Activated CD4-positive, alpha-beta T cell treated with anti-CD3 and anti-CD28 coated beads, Interleukin-2, Interleukin-4, amounts not matched to agents 100 ng/mL and 50 ng/mL, durations not matched to agents 16 hours and 8 hours (primary cell): Measurements from ENCODE around the gene PKDREJ.

ENCODE experiments used
- DNase-seq: peaks from one replicate; pipeline ENCODE4 v3.0.0-alpha.2; 2020; ENCODE audit warnings: low spot score

The PKDREJ gene

DNA sequence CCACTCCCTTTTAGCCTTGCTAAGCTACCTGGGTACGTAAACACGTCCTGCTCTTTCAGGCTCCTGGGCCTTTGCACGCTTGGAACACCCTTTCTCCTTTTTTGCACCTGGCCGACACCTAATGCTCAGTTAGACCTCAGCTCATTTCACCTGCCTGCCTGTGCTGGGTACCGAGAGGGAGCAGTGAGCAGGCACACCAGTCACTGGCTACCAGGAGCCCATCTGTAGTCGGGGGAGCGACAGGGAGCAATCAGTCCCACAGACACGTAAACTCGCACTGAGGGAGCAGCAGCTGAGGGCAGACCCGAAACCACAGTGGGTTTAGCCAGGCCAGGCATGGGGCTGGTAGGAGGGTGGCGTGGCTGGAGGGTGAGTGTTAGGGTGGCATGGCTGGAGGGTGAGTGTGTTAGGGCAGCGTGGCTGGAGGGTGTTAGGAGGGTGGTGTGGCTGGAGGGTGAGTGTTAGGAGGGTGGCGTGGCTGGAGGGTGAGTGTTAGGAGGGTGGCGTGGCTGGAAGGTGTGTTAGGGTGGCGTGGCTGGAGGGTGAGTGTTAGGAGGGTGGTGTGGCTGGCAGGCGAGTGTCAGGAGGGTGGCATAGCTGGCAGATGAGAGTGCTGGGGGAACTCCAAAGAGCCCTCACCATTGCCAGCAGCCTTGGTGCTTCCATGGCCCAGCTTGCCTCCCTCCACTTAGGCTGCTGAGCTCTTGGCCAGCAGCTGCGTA lies 27.1 kb upstream of the PKDREJ start:
- DNase-seq, result no peak

DNA sequence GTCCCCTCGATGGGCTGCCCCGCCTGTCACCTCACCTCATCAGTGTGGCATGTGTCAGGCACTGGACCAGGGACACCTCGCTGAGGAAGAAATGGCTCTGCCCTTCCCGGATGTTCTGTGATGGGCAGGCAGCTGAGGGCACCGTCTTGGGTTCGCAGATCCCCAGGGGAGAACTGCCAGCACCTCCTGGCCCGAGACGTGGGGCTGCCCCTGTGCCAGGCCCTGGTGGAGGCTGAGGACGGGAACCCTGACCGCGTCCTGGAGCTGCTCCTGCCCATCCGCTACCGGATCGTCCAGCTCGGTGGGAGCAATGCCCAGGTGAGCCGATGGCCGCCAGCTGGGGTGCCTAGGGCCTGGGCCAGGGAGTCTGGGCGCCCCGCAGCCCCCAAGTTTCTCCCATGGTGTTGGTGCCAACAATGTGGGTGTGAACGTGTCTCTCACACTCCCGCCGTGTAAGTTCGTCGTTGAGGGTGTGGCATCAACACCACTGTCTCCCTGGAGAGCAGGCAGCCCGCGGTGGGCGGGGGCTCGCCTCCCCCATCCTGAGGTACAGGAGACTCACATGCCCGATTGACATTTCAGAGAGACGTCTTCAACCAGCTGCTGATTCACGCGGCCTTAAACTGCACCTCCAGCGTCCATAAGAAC lies 26.2 kb upstream of the PKDREJ start:
- no peak for DNase-seq

DNA sequence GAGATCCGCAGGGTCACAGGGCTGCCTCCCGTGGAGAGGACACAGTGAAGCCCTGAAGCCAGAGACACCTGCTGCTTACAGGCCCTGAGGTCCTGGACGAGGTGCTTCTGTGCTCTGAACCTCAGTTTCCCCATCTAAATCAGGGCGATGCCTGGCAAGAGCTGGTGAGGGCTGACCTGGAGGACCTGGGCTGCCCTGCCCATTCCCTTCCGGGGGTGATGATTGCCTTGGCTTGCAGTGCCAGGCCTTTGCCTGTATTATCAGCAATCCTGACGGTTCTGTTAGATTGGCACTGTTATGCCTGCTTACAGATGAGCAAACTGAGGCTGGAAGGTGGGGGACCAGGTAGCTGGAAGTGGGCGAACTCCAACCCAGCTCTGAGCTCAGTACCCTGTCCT lies 25.7 kb upstream of the PKDREJ start:
- DNase-seq, result no peak

DNA sequence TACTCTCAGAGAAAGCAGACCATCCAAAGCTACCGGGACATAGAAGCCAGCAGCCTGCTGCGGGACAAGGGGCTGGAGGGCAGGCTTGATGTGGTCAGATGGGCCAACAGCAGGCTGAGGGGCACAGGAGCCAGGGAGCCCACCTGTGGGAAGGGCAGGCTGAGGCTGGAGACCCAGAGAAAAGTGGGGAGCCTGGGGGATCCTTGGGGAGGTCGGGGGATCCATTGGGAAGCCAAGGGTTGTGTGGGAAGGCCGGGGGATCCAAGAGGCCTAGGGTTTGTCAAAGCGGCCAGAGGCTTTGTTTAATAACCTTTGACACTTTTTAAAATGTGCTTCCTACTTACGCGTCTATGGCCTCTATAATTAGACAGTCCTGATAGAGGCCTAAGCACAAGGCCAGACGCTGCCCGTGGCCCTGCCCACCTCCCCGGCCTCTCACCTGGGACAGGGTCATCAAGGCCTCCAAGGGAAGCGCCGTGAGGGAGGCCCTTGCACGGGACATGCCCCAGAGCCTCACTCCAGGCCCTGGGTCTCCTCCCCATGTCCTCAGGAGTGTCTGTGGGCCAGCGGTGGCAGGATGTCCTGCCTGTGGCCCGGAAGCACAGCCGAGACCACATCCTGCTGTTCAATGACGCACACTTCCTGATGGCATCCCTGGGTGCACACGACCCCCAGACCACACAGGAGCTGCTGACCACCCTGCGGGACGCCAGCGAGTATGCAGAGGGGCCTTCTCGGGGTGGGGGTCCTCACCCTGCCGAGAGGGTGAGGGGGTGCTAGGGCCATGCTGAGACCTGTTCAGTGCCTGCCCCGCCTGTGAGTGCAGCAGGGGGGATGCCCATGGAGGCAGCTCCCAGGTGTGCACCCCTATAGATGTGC lies 25.0 kb upstream of the PKDREJ start:
- peak; percentile 58 for DNase-seq

DNA sequence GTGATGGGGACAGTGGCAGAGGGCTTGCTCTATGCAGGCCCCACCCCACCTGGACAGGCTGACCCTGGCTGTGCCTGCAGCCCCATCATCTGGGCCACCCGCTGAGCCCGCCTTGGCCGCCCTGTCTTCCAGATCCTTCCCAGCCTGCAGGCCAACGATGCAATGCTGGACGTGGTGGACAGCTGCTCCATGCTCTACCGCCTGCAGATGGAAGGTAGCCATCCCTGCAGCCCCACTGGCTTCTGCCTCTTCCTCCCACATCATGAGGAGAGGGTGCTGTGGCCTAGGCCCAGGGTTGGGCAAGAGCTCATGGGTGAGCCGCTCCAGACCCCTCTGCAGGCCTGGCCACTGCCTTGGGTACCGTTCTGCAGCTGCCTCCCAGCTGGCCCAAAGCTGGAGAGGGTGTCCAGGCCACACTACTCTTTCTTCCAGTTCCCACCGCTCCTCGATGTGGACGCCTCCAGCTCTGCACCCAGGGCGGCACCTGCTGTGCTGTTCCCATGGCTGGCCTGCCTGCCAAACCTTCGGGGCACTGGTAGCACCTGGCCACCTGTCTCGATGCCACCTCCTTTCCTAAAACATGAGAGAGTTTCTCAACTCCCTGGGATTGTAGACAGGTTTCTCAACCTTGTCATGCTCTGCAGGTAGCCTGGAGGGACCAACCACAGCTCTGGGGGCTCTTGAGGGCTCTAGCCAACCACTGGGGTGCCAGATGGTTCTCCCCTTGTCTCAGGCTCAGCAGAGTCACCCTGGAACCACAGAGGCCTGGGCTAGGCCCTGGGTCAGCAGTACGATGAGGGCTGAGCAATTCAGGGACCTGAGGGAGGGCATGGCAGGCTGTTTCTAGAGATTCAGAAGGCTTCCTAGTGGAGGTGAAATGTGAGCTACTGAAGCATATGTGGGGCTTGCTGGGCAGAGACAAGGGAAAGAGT lies 24.1 kb upstream of the PKDREJ start:
- DNase-seq, result no peak

DNA sequence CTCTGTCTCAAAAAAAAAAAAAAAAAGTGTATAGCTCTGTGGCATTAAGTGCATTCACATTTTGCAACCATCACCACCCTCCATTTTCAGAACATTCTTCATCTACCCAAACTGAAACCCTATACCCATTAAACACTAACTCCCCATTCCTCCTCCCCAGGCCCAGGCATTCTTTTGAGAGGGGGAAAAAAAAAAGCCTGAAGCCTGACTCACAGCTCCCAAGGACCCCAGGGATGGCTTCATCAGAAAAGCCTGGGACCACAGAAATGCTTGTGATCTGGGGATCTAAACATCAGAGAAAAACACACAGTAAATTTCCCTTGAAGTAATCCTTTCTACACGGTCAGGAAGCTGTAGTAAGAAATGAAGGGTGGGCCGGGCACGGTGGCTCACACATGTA lies 22.9 kb upstream of the PKDREJ start:
- DNase-seq, result no peak

DNA sequence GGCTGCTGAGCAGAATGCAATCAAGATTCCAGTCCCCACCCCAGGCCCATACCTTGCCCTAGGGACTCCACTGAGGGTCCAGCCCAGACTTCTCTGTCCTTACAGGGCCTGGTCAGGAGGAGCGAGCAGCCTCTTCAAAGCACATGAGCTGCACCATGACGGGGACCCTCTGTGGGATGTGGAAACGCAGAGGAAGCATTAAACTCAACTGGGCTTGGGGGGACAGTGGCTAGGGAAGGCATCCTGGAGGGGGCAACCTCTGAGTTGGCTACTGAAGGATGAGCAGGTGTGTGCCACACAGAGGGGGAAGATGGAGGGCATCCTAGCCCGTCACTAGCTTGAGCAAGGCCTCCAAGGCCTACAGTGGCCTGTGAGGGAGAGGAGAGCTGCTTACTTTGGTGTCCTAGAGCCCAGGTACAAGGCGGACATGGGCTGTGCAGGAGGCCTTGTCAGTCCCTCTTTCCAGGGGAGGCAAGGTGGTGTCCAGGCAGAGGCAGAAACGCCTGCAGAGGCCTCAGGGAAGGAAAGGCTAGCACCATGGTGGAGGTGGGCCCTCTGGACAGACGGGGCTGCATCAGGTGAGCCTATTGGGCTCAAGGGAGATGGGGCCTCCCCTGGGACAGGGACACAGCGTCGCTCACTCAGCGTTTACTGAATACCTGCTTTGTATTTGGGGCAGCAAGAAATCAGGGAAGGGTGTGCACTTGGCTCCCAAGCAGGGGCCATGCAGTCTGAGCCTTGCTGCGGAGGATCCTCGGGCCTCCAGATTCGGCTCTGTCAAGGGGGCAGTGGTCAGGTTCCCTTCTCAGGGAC lies 18.9 kb upstream of the PKDREJ start:
- no peak for DNase-seq

DNA sequence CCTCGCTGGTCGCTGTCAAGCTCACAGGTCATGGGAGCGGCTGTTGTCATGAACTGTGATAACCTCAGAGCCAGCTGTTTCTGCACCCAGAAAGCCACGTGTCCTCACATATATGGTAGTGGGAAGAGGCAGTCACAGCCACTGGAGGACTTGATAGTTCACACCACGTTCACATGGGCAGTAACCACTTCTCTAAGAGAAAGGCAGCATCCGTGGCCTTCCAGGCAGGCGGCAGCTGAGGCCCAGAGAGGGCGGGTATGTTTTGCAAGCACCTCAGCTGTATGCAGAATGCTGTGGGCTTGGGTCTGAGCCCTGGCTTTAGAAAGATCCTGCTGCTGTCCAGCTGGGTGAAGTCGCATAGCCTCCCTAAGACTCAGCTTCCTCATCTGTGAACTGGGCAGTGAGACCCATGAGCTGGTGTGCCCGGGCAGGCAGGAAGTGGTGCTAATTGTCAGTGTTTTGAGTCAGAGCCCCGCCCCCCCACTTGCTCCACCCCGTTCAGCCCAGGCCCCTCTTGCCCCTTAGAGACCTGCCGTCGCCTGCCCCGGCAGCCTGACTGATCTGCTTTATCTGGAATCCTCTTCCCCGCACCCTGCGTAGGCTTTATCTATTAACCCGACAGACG lies 18.0 kb upstream of the PKDREJ start:
- no peak for DNase-seq

DNA sequence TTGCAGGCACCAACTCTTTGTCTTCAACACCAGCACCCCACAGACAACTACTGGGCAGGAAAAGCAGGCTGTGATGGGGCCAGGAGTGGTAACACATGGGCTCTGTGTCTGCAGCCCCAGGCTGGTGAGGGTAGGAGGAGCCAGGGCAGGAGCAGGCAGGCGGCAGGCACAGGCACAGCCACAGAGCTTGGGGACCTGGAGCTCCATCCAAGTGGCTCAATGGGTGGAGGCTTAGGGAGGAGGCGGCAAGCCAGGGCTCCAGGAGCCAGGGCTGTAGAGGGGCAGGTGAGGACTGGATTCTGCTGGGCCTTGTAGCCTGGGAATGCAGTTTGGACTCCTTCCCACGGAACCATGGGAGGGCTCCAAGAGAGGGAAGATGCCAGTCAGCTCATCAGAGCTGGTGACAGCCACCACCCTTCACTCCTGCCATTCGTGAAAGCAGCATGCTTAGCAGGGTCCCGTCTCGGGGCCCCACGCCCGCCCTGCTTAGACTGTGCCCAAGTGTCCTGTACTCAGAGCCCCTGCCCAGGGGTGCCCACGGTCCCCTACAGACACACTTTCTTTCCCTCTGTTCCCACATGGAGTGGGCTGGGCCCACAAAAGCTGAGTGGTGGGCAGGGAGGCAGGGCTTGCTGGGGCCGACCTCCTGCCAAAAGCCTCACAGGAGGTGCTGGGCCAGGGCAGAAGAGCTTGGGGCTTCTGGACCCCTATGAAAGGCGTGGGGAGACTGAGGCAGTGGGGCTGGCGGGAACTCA lies 17.1 kb upstream of the PKDREJ start:
- no peak for DNase-seq

DNA sequence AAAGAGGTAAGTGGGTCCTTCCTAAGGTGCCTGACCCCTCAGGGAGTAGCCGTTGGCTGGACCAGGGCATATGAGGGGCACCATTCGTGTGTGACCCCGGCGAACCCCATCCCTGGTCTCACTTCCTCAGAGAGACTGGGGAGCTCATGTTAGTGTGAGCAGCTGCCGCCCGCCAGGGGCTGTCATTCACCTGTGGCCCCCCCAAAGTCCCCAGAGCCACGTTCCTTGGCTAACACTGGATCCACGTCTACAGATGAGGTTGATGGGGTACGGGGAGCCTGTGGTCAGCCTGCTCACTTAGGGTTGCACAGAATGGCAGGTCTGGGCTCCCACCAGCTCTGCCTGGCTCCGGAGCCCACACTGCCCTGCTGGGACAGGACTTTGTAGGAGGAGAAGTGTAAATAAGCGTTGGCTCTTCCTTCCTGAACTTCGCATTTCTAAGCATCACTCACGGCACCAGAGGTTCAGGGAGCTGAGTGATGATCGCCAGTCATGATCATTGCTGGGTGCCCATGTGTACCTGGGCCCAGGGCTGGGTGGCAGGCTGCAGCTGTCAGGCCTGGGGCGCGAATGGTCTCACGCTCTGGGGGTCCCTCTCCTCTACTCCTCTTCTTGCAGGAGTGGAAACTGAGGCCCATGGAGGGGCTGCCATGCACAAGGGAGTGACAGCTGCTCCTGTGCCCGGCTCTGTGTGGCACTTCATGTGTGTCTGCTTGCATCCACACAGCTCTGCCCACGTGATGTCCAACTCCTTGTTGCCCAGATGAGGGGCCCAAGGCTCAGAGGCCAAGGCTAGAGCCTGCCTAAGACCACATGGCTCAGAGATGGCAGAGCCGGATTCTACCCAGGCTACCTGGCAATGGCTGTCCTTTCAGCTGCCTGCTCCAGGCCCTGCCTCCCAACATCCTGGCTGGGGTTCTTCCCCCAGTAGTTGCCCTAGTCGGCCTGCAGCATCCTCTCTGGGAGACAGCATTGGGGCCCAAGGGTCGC lies 15.8 kb upstream of the PKDREJ start:
- DNase-seq, result no peak

DNA sequence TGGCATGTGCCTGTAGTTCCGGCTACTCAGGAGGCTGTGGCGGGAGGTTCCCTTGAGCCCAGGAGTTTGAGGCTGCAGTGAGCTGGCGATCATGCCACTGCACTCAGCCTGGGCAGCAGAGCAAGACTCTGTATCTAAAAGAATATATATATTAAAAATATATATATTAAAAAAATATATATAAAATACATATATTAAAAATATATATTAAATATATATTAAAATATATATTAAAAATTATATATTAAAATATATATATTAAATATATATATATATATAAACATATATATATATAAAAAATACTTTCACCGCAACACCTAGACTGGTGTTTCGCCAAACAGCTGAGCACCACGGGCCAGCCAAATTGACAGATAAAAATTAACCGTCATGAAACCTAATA lies 13.4 kb upstream of the PKDREJ start:
- DNase-seq, result no peak

DNA sequence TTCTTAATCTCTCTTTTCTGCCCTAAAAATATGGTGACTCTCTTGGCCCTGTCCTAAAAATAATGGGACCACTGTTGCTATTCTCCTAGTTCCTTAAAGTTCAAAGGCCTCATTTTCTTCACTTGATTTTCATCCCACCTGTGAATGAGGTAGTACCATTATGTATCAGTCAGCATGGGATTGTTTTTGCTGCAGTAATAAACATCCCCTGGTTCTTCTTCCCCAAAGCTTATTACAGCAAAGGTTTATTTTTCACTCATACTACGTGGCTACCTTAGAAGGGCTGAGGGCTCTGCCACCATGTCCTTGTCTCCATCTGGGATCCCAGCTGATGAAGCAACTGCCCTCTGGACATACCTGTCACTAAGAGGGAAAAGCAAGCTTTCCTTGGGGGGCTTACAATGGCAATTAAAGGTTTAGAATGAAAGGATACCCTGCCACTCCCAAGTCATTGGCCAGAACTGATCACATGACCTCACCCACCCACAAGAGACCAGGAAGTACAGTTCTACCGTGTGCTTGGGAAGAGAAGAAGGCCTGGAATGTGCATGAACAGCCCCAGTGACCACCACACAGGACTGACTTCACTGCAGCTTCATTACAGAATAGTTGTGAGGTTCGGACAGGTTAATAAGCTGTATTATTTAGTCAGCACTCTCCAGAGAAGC lies 12.4 kb upstream of the PKDREJ start:
- no peak for DNase-seq

DNA sequence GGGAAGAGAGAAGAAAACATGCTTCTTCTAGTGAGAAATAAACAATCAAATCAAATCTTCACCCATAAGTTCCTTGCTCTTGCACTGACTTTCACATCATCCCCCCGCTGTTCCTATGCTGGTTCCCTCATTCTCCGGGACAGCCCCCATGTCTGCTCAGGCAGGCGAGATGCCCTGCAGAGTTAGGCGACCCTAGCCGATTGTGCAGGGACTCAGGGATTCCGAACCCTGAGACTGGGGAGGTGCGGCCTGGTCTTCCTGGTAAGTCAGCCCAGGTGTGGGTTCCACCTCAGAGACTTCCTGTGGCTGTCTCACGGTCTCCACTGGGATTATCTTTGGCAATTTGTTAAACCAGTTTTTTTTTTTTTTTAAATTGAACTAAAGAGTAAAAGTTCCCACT lies 11.2 kb upstream of the PKDREJ start:
- DNase-seq, result no peak

DNA sequence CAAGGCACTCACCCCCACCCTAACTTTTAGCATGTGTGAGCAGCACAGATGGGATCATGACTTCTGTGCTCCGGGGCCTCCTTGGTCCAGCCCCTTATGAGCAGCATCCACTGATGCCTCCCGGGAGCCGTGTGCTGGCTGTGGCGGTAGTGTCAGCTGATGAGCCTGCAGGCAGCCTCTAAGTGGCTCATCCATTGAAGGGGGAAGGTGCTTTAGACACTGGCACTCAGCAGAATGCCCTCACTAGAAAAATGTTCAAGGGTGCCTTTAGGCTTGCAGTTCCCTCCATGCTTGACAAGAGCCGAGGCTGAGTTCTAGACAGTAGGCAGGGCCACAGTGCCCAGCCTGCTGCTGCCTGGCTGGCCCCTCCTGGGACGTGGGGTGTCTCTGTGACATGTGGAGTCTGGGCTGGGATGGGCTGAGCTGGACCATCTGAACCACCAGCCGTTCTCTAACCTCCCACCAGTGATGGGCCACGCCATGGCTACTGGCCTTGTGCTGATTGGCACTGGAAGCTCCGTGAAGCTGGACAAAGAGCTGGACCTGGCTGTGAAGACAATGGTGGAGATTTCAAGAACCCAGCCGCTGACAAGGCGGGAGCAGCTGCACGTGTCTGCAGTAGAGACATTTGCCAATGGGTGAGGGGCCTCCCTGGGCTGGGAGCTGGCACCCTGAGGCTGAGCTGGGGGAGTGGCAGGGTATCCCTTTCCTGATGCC lies 10.4 kb upstream of the PKDREJ start:
- no peak for DNase-seq

DNA sequence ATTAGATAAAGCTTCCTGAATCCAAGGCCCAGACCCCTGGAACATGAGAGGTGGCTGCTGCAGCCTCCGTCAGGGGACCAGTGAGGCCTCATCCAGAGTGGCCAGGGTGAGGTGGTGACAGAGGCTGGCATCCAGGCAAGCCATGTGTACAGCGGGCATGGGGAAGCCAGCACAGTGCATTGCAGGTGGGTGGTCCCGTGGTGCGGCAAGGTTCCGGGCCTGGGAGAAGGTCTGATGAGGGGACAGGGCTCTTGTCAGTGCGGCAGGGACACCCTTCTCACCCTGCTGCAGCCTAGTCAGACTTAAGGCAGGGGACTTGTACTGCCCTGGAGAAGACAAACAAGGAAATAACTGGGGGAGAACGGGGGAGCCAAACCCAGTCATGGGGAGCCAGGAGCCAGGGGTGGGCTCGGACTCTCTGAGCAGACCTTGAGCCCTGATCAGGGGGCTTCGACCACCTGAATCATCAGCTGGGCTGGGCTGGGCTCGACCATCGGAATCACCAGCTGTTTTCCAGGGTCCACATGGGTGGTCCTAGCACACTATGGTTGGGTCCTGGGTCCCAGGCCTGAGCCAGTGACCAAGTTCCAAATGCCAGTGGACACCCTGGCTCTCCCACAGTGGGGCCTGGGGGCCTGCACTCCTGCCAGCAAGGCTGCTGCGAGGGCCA lies 9.8 kb upstream of the PKDREJ start:
- DNase-seq, result no peak

DNA sequence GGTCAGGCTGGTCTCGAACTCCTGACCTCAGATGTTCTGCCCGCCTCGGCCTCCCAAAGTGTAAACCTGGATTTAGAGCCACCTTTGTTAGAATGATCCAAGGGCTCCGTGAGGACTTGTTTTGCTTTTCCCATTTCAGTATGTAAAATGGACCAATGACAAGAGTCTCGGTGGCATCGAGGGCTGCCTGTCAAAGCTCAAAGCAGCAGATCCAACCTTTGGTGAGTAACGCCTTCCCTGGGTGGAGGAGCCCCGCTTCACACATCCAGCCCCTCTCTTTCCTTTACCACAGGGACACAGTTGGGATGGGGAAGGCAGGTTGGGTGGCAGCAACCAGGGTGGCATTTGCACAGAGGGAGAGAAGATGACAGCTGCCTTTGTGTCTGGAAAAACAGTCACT lies 9.1 kb upstream of the PKDREJ start:
- DNase-seq, result no peak

DNA sequence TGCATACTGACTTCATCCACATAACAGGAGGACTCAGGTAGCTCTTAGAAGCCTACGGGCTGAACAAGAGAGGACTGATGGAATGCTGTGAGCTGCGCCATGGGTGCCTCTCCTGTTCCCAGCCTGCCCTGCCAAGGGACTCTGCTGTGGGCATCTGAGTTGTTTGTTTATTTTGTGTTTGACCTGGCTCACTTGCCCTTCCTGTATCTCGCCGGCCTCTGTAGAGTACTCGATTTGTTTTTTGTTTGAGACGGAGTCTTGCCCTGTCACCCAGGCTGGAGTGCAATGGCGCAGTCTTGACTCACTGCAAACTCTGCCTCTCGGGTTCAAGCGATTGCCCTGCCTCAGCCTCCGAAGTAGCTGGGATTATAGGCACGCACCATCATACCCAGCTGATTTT lies 6.4 kb upstream of the PKDREJ start:
- DNase-seq, result no peak
